Progenitor cell of endocrine pancreas (in vitro differentiated cells): ENCODE results near the gene TAS2R46. TPM values are rescaled to one million over a fixed set of nuclear protein-coding genes. Genes with fewer than 3 reads are reported as not detected.

Experiments
- DNase-seq: peaks from one replicate; pipeline ENCODE4 v3.0.0; 2021; ENCODE audit warnings: low spot score; ENCODE audit not compliant: unreplicated experiment
- H3K27ac Mint-ChIP-seq: 2 replicates; pipeline ENCODE4 v1.8.0; 2021; ENCODE audit warnings: mild to moderate bottlenecking, moderate library complexity, mixed read lengths
- H3K27me3 Mint-ChIP-seq: 2 replicates; pipeline ENCODE4 v1.8.0; 2021; ENCODE audit warnings: mixed read lengths
- H3K36me3 Mint-ChIP-seq: 2 replicates; pipeline ENCODE4 v1.8.0; 2022; ENCODE audit warnings: mixed read lengths; ENCODE audit not compliant: insufficient read depth
- H3K4me1 Mint-ChIP-seq: 2 replicates; pipeline ENCODE4 v1.8.0; 2021; ENCODE audit warnings: low read depth, mixed read lengths
- H3K4me3 Mint-ChIP-seq: 2 replicates; pipeline ENCODE4 v1.8.0; 2021; ENCODE audit warnings: low read depth, mild to moderate bottlenecking, moderate library complexity, mixed read lengths
- H3K9me3 Mint-ChIP-seq: 2 replicates; pipeline ENCODE4 v1.8.0; 2021; ENCODE audit warnings: low read depth, mixed read lengths
- total RNA-seq: library from RNA; stranded (reverse); gene quantifications from 2 replicates; pipeline ENCODE4 v1.2.1, GENCODE V29; 2021
- TF ChIP-seq, protein P1 (sequence below): fragments of 200-600 bp; sonication (generic); IDR thresholded peaks from one replicate; pipeline ENCODE4 v1.5.0; 2021; ENCODE audit warnings: antibody characterized with exemption, mild to moderate bottlenecking; ENCODE audit not compliant: unreplicated experiment

The TAS2R46 gene
- total RNA-seq, 1 donor from 2014 or later = 2.6 TPM

DNA sequence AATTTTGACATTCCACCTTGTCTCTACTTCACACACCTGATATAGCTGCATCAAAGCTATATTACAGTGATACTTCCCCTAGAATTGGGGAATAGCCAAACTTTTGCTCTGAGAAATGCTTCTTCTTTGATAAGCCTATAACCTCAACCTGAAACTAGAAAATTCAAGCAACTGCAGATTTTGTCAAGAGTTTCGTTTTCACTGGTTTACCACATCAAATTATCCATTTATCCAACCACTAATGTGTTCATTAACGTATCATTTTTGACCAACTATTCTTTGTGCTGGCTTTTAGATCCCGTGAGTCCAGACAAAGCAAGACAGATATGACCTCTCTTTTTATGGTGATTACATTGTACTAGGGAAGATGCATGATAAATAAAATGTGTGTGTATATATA is 13.5 kb upstream of the TAS2R46 start:
- Mint-ChIP-seq H3K4me3 (no peak overlapping the region), H3K27me3 (no peaks in the 10 kb centered on the region), H3K9me3 (peaks cover 12% of the 10 kb centered on the region), H3K4me1 (peaks cover 17% of the 10 kb centered on the region), H3K36me3 (peaks cover 20% of the 10 kb centered on the region), H3K27ac (no peak overlapping the region)
- DNase-seq = no peak
- TF ChIP-seq, protein P1, sequence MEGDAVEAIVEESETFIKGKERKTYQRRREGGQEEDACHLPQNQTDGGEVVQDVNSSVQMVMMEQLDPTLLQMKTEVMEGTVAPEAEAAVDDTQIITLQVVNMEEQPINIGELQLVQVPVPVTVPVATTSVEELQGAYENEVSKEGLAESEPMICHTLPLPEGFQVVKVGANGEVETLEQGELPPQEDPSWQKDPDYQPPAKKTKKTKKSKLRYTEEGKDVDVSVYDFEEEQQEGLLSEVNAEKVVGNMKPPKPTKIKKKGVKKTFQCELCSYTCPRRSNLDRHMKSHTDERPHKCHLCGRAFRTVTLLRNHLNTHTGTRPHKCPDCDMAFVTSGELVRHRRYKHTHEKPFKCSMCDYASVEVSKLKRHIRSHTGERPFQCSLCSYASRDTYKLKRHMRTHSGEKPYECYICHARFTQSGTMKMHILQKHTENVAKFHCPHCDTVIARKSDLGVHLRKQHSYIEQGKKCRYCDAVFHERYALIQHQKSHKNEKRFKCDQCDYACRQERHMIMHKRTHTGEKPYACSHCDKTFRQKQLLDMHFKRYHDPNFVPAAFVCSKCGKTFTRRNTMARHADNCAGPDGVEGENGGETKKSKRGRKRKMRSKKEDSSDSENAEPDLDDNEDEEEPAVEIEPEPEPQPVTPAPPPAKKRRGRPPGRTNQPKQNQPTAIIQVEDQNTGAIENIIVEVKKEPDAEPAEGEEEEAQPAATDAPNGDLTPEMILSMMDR = no peak

DNA sequence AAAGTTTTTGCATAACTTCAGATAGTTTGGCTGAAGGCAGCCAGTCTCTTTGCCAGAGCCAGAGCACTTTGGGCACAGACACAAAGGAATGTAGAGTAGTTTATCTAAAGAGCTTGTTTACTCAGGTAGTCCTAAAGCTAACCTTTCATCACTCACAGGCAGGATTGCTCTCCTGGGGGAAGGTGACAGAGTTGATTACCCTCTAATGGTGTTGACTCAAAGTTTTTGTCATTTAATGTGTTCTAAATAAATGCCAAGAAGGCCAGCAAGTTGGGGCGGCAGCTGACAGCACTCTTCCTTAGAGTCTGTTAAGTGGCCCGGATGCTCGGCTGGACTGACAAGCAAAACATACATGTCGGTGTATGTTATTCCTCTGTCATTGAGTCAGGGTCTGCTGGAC is 9.3 kb upstream of the TAS2R46 start:
- Mint-ChIP-seq H3K4me1 (peaks cover 19% of the 10 kb centered on the region), H3K9me3 (peaks cover 10% of the 10 kb centered on the region), H3K4me3 (peak overlapping the region; percentile 10), H3K27me3 (no peaks in the 10 kb centered on the region), H3K36me3 (peaks cover 22% of the 10 kb centered on the region), H3K27ac (no peak overlapping the region)
- no peak for DNase-seq
- TF ChIP-seq, protein P1 = no peak

DNA sequence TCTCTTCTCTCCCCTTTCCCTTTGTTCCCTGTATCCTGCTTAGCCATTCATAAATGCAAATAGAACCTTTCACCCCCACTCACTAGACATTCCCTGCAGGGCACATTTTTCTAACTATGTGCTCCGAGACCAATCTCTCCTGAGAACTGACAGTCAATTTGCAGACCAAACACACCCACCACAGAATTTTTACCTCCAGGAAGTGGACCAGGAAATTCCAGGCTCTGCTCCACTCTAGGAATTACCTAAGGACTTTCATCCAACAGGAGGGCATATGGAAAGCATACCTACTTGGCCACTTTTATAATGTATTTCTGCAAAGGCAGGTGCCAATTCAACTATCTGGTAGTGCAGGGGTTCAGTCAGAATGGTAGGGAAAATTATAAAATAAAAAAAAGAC is 8.9 kb upstream of the TAS2R46 start:
- no peaks in the 10 kb centered on the region for H3K27me3 Mint-ChIP-seq
- H3K27ac Mint-ChIP-seq = peak overlapping the region; percentile 73

DNA sequence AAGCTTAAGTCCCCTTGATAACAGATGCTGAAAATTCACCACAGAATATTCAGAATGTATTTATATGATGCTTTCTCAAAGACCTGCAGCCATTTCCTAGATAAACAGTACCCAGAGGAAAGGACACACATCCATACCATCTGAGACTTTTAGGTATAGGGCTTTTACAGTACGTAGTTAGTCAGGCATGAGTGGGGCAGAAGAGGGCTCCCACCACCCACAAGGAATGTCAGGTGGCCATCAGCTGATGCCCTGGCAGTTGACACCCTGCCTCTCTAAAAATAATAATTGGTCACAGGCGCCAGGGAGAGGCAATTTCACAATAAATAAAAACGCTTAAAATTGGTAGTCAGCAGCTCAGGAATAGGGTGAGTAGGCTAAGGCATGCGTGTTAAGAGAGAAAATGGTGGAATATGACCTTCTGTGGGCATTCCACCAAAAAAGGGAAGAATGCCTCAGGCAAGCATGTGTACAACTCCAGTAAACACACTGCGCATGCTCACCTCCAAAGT is 7.8 kb upstream of the TAS2R46 start:
- Mint-ChIP-seq H3K4me1 (peaks cover 19% of the 10 kb centered on the region), H3K27ac (no peak overlapping the region)
- TF ChIP-seq, protein P1 = no peak

More for the DNA sequence above, 8.9 kb upstream of the TAS2R46 start:
- Mint-ChIP-seq H3K9me3 (peaks cover 10% of the 10 kb centered on the region), H3K4me3 (no peak overlapping the region), H3K4me1 (peaks cover 19% of the 10 kb centered on the region), H3K36me3 (peaks cover 22% of the 10 kb centered on the region)
- DNase-seq = no peak
- TF ChIP-seq, protein P1 = no peak

DNA sequence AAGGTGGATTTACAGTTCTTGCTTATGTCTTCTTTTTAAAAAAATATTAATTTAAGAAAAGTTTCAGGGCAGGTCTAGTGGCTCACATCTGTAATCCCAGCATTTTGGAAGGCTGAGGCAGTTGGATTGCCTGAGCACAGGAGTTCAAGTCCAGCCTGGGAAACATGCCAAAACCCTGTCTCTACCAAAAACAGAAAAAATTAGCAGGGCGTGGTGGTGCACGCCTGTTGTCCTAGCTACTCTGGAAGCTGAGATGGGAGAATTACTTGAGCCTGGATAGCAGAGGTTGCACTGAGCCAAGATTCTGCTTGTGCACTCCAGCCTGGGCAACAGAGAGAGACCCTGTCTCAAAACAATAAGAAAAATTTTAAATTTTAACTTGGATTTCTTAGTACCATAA is 5.4 kb upstream of the TAS2R46 start:
- no peaks in the 10 kb centered on the region for H3K27me3 Mint-ChIP-seq
- H3K27ac Mint-ChIP-seq = no peak overlapping the region
- H3K4me3 Mint-ChIP-seq = no peak overlapping the region
- H3K36me3 Mint-ChIP-seq = peaks cover 27% of the 10 kb centered on the region
- TF ChIP-seq, protein P1 = no peak
- no peak for DNase-seq
- peaks cover 18% of the 10 kb centered on the region for H3K4me1 Mint-ChIP-seq
- peaks cover 11% of the 10 kb centered on the region for H3K9me3 Mint-ChIP-seq

More for the DNA sequence above, 7.8 kb upstream of the TAS2R46 start:
- H3K9me3 Mint-ChIP-seq = peaks cover 14% of the 10 kb centered on the region
- no peaks in the 10 kb centered on the region for H3K27me3 Mint-ChIP-seq
- DNase-seq = no peak
- peaks cover 26% of the 10 kb centered on the region for H3K36me3 Mint-ChIP-seq
- no peak overlapping the region for H3K4me3 Mint-ChIP-seq
